Astrocyte of the spinal cord (primary cell): ENCODE measurements around the gene SGCB.
A peak's percentile ranks its signal among the peaks of the same experiment; 100 is the strongest.

Source experiments
- DNase-seq: peaks from one replicate; pipeline ENCODE4 v3.0.0; 2011; ENCODE audit warnings: low read depth, low spot score
- H3K4me3 ChIP-seq: 2 replicates; pipeline ENCODE4 v1.5.1; 2011; ENCODE audit warnings: low read depth, mild to moderate bottlenecking, low read length, moderate library complexity
- in situ Hi-C: cut with HindIII; loops from 2 replicates; pipeline ENCODE4 v1.10.0; 2017; ENCODE audit warnings: low sequenced_read_pairs
- TF ChIP-seq, protein P1 (sequence below): IDR thresholded peaks from 2 replicates; pipeline ENCODE4 v1.5.1; 2012; ENCODE audit warnings: low read depth, mild to moderate bottlenecking, low read length, inconsistent platforms

Gene SGCB

GRCh38 chr4:52051213-52051614 lies 13.1 kb upstream of the SGCB start, which contains the start of gene SPATA18:
TSS of gene SPATA18 (plus strand) at chr4:52051304. CDS start at chr4:52051705, 401 bp downstream.
- peak; percentile 22 for DNase-seq
- TF ChIP-seq, protein P1, sequence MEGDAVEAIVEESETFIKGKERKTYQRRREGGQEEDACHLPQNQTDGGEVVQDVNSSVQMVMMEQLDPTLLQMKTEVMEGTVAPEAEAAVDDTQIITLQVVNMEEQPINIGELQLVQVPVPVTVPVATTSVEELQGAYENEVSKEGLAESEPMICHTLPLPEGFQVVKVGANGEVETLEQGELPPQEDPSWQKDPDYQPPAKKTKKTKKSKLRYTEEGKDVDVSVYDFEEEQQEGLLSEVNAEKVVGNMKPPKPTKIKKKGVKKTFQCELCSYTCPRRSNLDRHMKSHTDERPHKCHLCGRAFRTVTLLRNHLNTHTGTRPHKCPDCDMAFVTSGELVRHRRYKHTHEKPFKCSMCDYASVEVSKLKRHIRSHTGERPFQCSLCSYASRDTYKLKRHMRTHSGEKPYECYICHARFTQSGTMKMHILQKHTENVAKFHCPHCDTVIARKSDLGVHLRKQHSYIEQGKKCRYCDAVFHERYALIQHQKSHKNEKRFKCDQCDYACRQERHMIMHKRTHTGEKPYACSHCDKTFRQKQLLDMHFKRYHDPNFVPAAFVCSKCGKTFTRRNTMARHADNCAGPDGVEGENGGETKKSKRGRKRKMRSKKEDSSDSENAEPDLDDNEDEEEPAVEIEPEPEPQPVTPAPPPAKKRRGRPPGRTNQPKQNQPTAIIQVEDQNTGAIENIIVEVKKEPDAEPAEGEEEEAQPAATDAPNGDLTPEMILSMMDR = no peak
- H3K4me3 ChIP-seq = peak within 1 kb of the TSS; percentile 67
- in situ Hi-C loops = no loop called here

GRCh38 chr4:52049266-52049665 lies 11.2 kb upstream of the SGCB start:
- H3K4me3 ChIP-seq = no peak overlapping the region
- TF ChIP-seq, protein P1 = no peak
- DNase-seq = no peak
- in situ Hi-C loops = no loop called here

DNA sequence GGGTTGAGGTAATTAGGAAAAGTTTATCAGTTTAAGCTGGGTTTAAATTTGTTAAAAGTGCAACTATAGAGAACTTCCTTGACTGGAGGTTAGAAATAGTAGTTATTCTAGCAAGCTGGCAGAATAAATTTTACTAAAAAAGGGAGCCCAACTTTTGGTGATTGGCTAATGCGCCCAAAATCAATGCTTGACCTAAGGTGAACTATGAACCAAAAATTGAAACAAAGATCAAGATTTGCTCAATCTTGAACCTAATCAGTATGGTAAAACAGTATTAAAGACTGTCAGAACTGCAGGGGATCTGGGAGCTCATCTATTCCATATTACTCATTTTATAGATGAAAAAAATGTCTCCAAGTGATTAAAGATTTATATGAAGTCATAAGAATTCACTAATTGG lies 6.9 kb upstream of the SGCB start:
- in situ Hi-C loops = no loop called here
- TF ChIP-seq, protein P1 = no peak
- no peak for DNase-seq
- H3K4me3 ChIP-seq = no peak overlapping the region

GRCh38 chr4:52037689-52038102 lies 403 bp downstream of the SGCB start:
- H3K4me3 ChIP-seq = peak overlapping the region; percentile 82
- peak; percentile 50 for DNase-seq
- TF ChIP-seq, protein P1 = no peak
- in situ Hi-C loops = no loop called here

DNA sequence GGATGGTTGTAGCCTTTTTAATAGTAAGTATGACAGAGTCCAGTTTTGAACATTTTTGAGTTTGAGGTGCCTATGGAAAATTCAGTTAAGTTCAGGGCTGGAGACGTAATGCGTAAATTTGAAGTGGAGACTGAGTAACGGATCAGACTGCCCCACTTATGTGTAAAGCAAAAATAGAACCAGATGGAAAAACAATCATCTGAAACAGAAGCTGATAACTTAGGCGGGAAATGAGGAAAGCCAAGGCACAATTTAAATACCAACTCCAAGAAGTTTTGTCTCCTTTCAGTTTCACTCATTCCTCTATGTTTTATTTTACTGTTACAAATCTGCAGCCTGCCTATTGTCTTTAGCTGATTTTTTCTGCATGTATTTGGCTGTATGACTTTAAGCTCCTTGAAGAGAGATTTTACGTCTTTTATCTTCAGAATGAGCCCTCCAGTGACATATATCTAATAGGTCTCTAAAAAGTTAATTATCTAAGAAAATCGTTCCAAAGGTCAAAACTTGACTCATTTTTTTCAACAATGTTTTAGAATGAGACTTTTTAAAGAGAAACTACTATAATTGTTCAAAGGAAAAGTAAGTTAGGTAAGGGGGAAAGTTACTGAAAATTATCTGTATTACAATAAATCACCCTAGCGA lies 1.1 kb downstream of the SGCB start:
- H3K4me3 ChIP-seq = peak overlapping the region; percentile 82
- TF ChIP-seq, protein P1 = no peak
- in situ Hi-C loops = no loop called here
- peak; percentile 5 for DNase-seq

GRCh38 chr4:52035190-52035589 lies 2.9 kb downstream of the SGCB start:
- TF ChIP-seq, protein P1 = no peak
- in situ Hi-C loops = no loop called here
- no peak overlapping the region for H3K4me3 ChIP-seq
- no peak for DNase-seq
